OCI-LY1 (cell line): Measurements from ENCODE around the gene GLDC.

ENCODE experiments used
- H2AFZ ChIP-seq: fragments of 200-600 bp; sonication (generic), shearing (Covaris generic); 2 replicates; pipeline ENCODE4 v1.6.0; 2014; ENCODE audit warnings: antibody characterized with exemption, mild to moderate bottlenecking, low read length
- H3F3A ChIP-seq: fragments of 200-600 bp; sonication (generic), shearing (Covaris generic); 2 replicates; pipeline ENCODE4 v1.6.0; 2014; ENCODE audit warnings: mild to moderate bottlenecking, antibody characterized with exemption, low read length, moderate library complexity; ENCODE audit not compliant: insufficient read depth
- H3K27ac ChIP-seq: fragments of 200-600 bp; sonication (generic); 2 replicates; pipeline ENCODE4 v1.5.1; 2014; ENCODE audit warnings: low read length, mixed run types, mild to moderate bottlenecking, low read depth; ENCODE audit not compliant: poor library complexity, severe bottlenecking
- H3K27me3 ChIP-seq: fragments of 200-600 bp; sonication (generic); 2 replicates; pipeline ENCODE4 v1.6.0; 2014; ENCODE audit warnings: antibody characterized with exemption, mild to moderate bottlenecking, low read length, moderate library complexity; ENCODE audit not compliant: insufficient read depth
- H3K36me3 ChIP-seq: fragments of 200-600 bp; sonication (generic); 2 replicates; pipeline ENCODE4 v1.6.1; 2014; ENCODE audit warnings: mild to moderate bottlenecking, antibody characterized with exemption, low read length, moderate library complexity, mixed read lengths; ENCODE audit not compliant: insufficient read depth
- H3K4me1 ChIP-seq: fragments of 200-600 bp; sonication (generic); 2 replicates; pipeline ENCODE4 v1.5.1; 2014; ENCODE audit warnings: mild to moderate bottlenecking, low read length, moderate library complexity; ENCODE audit not compliant: insufficient read depth, severe bottlenecking
- H3K4me2 ChIP-seq: fragments of 200-600 bp; sonication (generic), shearing (Covaris generic); 2 replicates; pipeline ENCODE4 v1.6.1; 2014; ENCODE audit warnings: low read length
- H3K4me3 ChIP-seq: fragments of 200-600 bp; sonication (generic); 2 replicates; pipeline ENCODE4 v1.5.1; 2014; ENCODE audit warnings: low read length, low read depth, mild to moderate bottlenecking, mixed read lengths; ENCODE audit not compliant: poor library complexity, severe bottlenecking
- H3K79me2 ChIP-seq: fragments of 200-600 bp; shearing (Covaris generic); 2 replicates; pipeline ENCODE4 v1.6.1; 2016; ENCODE audit warnings: mixed run types, low read length, mixed read lengths; ENCODE audit not compliant: insufficient read depth
- H3K9ac ChIP-seq: fragments of 200-600 bp; sonication (generic), shearing (Covaris generic); 2 replicates; pipeline ENCODE4 v1.6.1; 2014; ENCODE audit warnings: mild to moderate bottlenecking, low read length, mixed read lengths
- H3K9me2 ChIP-seq: fragments of 200-600 bp; sonication (generic), shearing (Covaris generic); 2 replicates; pipeline ENCODE4 v1.6.1; 2014; ENCODE audit warnings: low read depth, mild to moderate bottlenecking, low read length, mixed read lengths
- H3K9me3 ChIP-seq: fragments of 200-600 bp; shearing (Covaris generic); 2 replicates; pipeline ENCODE4 v1.6.1; 2014; ENCODE audit warnings: low read length, mixed read lengths
- H4K20me1 ChIP-seq: fragments of 200-600 bp; sonication (generic), shearing (Covaris generic); 2 replicates; pipeline ENCODE4 v1.6.0; 2016; ENCODE audit warnings: mild to moderate bottlenecking, low read length; ENCODE audit not compliant: insufficient read depth
- CTCF ChIP-seq: fragments of 200-600 bp; sonication (generic), shearing (Covaris generic); IDR thresholded peaks from 2 replicates; pipeline ENCODE4 v1.5.1; 2017; ENCODE audit warnings: mild to moderate bottlenecking, antibody characterized with exemption, low read length, moderate library complexity, mixed read lengths
- EZH2 ChIP-seq: fragments of 200-600 bp; sonication (generic), shearing (Covaris generic); IDR thresholded peaks from 2 replicates; pipeline ENCODE4 v1.8.0; 2017; ENCODE audit warnings: borderline replicate concordance, mixed run types, mild to moderate bottlenecking, antibody characterized with exemption, low read length, moderate library complexity, mixed read lengths

GLDC gene

GRCh38 chr9:6490863-6491262, 154.7 kb downstream of the GLDC start:
- H3K79me2 ChIP-seq: no peaks in the 10 kb centered on the region

GRCh38 chr9:6489099-6489498, 156.4 kb downstream of the GLDC start:
- Histone ChIP-seq H4K20me1 (no peaks in the 10 kb centered on the region), H3K4me2 (no peak overlapping the region), H3F3A (no peaks in the 10 kb centered on the region; the same call in 1 of the 2 replicates), H3K4me3 (no peak overlapping the region), H3K79me2 (no peaks in the 10 kb centered on the region), H3K9ac (no peak overlapping the region), H3K36me3 (peaks cover 70% of the 10 kb centered on the region), H2AFZ (no peak overlapping the region), H3K4me1 (no peaks in the 10 kb centered on the region), H3K27me3 (no peaks in the 10 kb centered on the region), H3K9me2 (no peaks in the 10 kb centered on the region), H3K27ac (no peak overlapping the region), H3K9me3 (no peaks in the 10 kb centered on the region)
- TF ChIP-seq CTCF (no peak), EZH2 (no peak)

More at GRCh38 chr9:6490863-6491262, 154.7 kb downstream of the GLDC start:
- no peaks in the 10 kb centered on the region for H3K9me2 ChIP-seq
- H3K4me2 ChIP-seq: no peak overlapping the region
- peaks cover 79% of the 10 kb centered on the region for H3K36me3 ChIP-seq
- H2AFZ ChIP-seq: no peak overlapping the region
- no peak overlapping the region for H3K4me3 ChIP-seq
- TF ChIP-seq EZH2 (no peak), CTCF (no peak)
- no peak overlapping the region for H3K9ac ChIP-seq
- no peaks in the 10 kb centered on the region for H3K9me3 ChIP-seq
- H3K4me1 ChIP-seq: no peaks in the 10 kb centered on the region
- H4K20me1 ChIP-seq: no peaks in the 10 kb centered on the region
- no peaks in the 10 kb centered on the region for H3K27me3 ChIP-seq
- H3F3A ChIP-seq: no peaks in the 10 kb centered on the region
- no peak overlapping the region for H3K27ac ChIP-seq

GRCh38 chr9:6488395-6488794, 157.1 kb downstream of the GLDC start:
- Histone ChIP-seq H3K27ac (no peak overlapping the region), H3K36me3 (peaks cover 63% of the 10 kb centered on the region), H3K27me3 (no peaks in the 10 kb centered on the region), H3K79me2 (no peaks in the 10 kb centered on the region), H3K9me3 (no peaks in the 10 kb centered on the region), H3K9me2 (no peaks in the 10 kb centered on the region), H3K4me1 (no peaks in the 10 kb centered on the region), H3K9ac (no peak overlapping the region), H3K4me3 (no peak overlapping the region), H4K20me1 (no peaks in the 10 kb centered on the region), H3F3A (no peaks in the 10 kb centered on the region; the same call in 1 of the 2 replicates), H3K4me2 (no peak overlapping the region), H2AFZ (no peak overlapping the region)
- TF ChIP-seq CTCF: no peak
- no peak for TF ChIP-seq EZH2
